Measurements from ENCODE around the gene UBQLNL.

The UBQLNL gene

DNA sequence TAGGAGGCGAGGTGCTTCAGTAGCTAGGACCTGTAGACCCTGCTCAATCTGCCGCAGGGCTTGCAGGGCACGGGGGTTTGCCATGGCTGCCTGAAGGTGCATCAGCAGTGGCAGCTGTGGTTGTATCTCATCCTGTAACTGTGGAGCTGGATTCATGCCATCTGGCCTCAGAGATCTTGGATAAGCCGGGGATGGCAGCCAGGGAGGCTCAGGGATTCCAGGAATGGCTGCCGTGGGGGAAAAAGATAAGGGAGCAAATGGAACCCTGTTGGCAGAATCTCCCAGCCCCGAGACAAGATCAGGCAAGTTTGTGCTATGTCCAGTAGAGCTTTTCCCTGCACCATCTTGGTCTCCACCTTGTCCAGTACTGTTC lies 8.6 kb downstream of the UBQLNL start:
- no peak for DNase-seq (ENCODE audit: low read depth in 2 of 2)

DNA sequence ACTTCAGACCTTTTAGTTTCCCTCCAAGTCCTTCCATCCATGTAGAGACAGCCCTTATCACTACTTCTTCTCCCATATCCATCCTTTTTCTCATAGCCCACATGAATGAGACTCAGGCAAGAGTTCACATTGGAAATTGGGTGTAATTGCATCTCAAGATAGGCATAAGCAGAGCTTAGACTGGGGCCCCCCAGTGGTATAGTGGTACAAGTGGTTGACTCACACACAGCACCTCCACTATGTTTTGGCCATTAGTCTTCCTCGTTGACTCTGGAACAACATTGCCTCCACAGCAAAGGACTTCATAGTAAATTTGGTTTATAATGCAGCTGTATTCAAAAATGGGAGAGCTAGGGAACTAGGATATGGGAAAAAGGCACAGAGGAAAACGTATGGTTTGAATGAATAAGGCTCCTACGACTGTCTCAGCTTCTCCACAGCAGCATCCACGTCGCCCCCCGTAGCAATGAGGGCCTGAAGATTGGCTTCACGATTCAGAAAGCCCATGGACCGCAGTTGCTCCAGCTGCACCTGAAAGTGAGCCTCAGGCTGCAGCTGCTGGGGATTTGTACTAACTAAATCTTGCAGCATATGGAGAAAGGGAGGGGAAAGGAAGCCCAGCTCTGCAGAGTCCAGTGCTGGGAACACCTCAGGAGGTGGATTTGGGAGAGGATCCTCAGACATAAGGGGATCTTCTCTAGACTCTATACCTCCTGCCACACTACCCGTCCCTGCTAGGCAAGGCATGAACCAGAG lies 9.1 kb downstream of the UBQLNL start:
- DNase-seq (ENCODE audit: low read depth in 2 of 2), result no peak

DNA sequence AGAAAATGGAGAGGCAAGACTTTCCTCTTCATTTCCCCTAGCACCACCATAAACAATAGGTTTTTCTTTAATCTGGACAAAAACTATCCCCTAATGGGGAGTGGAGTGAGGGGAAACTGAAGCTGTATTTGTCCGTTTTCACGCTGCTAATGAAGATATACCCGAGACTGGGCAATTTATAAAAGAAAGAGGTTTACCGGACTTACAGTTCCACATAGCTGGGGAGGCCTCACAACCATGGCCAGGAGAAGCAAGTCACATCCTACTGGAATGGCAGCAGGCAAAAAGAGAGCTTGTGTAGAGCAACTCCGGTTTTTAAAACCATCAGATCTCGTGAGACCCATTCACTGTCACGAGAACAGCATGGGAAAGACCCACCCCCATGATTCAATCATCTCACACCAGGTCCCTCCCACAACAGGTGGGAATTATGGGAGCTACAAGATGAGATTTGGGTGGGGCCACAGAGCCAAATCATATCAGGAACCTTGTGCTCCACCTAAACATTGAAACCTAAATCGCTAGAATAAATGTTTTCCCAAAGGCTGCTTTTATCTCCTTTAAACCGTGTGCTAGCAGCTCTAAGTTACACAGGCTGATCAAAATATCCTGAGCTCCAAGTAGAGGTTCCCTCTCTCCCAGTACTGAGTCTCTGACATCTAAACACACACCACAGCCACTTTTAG lies 11.0 kb downstream of the UBQLNL start:
- no peak for DNase-seq (ENCODE audit: low read depth in 2 of 2)

DNA sequence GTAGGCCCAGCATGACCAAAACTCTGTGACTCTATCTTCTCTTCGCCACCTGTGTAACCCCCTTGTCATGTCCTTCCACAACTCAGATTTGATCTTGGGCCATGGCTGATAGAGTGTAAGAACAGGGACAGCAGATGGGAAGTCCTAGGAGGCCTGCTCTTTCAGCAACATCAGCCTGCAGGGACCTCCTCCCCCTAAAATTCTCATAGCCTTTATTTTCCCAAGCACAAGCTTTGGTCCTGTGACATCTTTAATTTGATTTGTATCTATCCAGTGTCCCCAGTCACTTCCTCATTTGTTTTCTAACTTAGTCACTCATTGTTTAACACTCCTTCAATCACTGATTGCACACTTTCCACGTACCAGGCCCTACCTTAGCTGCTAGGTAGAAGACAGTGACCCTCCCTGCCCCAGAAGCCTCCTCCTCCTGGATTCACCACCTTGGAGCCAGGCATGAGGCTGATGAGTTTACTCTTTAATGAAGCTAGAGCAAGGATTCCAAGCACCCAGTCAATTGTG lies 12.0 kb downstream of the UBQLNL start:
- no peak for DNase-seq (ENCODE audit: low read depth in 2 of 2)

DNA sequence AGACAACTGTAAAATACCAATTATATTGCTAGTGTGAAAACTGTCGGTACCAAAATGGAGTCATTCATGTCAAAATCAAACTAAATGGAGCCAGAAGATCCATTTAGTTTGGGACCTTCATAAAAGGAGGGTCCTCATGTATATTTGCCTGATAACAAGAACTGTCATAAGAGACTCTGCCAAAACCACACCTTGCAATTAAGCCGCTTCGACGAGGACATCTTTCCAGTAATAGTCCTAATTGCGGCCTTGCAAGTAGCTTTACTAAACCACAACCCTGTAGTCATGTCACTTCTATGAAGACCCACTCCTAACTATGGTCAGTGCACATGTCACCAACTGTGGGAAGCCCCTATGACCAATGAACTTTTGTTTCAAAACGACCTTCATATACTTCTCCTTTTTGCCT lies 16.1 kb downstream of the UBQLNL start:
- no peak for DNase-seq (ENCODE audit: low read depth in 2 of 2)

DNA sequence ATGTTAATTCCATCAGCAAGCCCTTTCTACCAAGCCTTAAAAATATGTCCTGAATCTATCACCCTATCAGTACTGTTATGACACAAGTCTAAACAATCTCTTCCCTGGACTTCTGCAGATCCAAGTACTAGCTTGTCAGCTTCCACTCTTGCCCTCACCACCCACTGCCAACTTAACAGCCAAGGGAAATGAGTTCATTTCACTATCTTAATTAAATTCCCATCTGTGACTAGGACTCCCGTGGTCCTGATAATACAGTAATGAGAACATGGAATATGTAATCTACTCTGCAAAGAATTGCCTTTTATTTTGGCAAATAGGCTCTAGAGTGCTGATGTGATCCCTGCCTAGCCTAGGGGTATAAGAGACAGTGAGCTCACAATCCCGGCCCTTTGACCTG lies 16.8 kb downstream of the UBQLNL start:
- no peak for DNase-seq (ENCODE audit: low read depth in 2 of 2)

DNA sequence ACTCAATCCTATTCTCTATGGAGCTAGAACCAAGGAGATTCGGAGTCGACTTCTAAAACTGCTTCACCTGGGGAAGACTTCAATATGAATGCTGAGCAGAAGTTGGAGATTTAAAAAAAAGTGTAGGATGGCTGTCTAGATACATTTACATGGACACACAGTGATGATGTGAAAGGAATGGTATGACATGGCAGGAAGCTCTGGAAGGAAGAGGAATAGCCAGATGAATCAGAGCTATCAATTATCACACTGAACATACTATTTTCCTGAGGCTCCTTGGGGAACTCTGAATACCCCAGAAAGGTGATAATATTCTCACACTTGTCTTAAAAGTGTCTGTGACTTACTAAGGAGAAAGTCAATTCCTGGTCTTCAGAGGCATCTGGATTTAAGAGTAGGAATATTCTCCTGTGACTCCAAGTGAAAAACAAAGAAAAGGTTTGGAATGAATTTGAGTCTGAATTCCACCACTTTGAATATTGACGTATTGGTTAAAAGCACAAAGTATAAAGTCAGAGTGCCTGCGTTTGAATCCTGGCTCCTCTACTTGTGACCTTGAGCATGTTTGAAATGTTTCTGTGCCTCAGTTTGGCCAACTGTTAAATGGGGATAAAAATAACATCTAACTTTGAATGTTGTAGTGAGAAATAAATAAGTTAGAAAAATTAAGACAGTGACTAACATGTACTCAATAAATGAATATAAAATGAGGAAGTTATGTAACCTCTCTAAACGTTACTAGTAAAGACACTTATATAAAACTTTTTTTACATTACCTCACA lies 26.7 kb downstream of the UBQLNL start:
- no peak for DNase-seq (ENCODE audit: low read depth in 2 of 2)

DNA sequence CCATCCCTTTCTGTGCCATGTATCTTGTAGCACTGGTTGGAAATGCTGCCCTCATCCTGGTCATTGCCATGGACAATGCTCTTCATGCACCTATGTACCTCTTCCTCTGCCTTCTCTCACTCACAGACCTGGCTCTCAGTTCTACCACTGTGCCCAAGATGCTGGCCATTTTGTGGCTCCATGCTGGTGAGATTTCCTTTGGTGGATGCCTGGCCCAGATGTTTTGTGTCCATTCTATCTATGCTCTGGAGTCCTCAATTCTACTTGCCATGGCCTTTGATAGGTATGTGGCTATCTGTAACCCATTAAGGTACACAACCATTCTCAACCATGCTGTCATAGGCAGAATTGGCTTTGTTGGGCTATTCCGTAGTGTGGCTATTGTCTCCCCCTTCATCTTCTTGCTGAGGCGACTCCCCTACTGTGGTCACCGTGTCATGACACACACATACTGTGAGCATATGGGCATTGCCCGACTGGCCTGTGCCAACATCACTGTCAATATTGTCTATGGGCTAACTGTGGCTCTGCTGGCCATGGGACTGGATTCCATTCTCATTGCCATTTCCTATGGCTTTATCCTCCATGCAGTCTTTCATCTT lies 27.6 kb downstream of the UBQLNL start:
- DNase-seq (ENCODE audit: low read depth in 2 of 2), result no peak

DNA sequence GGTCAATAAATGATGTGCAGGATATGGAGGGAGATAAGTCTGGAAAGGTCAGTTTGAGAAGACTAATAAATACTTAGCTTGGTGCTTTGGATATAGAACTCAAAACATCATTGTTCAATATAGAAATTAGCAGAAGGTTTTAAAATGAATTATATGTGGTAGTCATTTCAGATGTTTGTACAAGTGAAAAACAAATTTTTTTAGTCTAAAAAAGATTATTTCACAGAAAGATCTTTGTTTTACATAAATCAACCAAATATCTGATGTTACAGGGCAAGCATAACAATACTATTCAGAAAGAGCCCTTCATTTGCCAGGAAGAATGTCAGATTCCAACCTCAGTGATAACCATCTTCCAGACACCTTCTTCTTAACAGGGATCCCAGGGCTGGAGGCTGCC lies 28.1 kb downstream of the UBQLNL start, which contains the start of gene OR52D1:
Gene OR52D1 (plus strand): TSS at position 301 of the 400 bp plus-strand sequence. CDS start 22 bp downstream, at position 323.
- DNase-seq (ENCODE audit: low read depth in 2 of 2), result no peak

DNA sequence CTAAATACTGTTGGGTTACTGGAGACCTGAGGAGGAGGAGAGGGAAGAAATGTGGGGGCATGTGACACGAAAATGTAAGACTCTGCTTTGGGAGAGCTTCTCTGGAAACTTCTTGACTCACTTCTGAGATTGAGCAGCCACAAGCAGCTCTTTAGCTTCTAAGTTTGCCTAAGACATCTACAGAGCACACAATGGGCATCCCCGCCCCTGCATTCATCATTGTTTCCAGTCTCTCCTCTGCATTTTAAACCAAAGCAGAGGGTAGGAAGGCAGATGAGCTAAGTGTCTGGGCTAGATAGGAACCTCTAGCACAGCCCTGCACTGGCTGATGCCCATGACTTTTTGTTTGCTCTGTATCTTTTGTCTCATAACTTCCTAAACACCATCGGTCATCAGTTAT lies 30.1 kb downstream of the UBQLNL start:
- no peak for DNase-seq (ENCODE audit: low read depth in 2 of 2)

DNA sequence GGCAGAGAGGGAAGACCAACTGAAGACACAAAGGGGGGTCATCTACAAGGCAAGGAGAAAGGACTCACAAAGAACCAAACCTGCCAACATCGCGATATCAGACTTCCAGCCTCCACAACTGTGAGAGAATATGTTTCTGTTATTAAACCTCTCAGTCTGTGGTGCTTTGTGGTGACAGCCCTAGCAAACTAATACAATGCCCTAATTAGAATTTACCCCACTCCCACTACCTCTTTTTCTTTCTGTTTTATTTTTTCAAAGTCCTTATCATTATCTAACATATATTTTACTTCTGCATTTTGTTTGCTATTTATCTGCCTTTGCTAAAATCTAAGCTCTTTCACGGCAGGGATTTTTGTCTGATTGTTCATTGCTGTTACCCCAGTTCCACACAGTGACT lies 30.5 kb downstream of the UBQLNL start:
- no peak for DNase-seq (ENCODE audit: low read depth in 2 of 2)

DNA sequence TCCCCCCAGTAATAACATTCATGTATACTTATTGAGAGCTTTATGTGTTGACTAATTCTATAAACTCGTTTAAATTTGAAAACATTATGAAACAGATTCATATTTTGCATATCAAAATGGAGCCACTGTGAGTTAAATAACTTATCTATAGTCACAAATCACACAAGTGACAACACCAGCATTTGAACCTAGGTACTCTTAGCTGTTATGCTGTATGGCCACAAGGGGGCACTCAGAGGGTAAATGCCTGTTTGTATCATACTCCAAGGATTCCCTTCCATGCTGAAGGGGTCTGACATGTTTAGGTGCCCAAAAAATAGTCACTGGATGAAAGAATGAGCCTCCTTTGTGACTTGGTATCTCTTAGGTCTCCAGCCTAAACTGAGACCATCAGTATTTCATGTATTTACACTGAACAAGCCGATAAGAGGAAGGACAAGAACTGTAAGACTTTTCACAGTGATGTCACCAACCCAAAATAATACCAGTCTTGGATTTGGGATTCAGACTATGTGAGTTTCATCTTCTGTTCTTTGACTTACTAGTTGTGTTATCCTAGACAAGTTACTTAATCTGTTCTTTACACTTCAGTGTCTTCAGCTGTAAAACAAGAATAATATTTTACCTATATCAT lies 40.2 kb downstream of the UBQLNL start:
- no peak for DNase-seq (ENCODE audit: low read depth in 2 of 2)

DNA sequence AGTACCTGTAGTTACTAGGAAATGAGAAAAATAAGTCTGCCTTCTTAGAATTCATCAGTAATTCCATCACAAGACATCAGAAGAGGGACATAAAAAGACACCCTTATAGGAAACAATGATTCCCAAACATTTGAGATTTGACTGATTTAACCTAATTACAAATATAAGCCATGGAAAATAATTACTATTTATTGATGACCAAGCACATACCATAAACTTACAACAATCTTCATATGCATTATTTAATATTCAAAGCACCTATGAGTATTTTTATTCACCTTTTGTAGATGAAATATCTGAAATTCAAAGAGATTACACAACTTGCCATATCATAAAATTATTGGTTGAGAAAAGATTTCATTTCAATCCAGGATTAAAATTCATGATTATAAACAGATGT lies 42.6 kb downstream of the UBQLNL start:
- no peak for DNase-seq (ENCODE audit: low read depth in 2 of 2)

DNA sequence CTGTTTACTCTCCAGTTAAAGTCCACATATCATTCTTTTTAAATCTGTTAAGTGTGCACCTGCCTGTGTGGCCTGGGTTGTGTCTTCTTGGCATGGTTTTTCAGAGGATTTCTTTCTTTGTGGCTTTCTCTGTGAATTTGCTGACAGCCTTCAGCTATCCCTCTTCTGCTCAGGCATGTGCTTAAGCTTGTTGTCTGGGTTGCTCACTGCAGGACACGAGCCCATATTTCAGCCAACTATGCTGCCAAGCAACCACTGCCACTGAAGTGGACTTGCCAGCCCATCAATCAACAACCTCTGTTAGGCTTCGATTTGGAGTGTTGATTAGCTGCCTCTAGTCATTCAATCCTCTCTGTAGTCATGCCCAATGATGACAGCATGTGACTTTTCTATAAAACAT lies 49.0 kb downstream of the UBQLNL start:
- DNase-seq (ENCODE audit: low read depth in 2 of 2), result no peak

Measured in stimulated activated CD8-positive, alpha-beta memory T cell treated with anti-CD3 and anti-CD28 coated beads, Interleukin-15, amount 100 ng/mL, for 4 hours (primary cell).